Colonic mucosa (tissue), 4 donors: Measurements from ENCODE around the gene ANAPC16. TPM values are rescaled to one million over a fixed set of nuclear protein-coding genes. Genes with fewer than 3 reads are reported as not detected.

Experiments
- DNase-seq: peaks from one replicate; pipeline ENCODE4 v3.0.0-alpha.2; 2020
- H3K27ac ChIP-seq: fragments of 200-600 bp; one replicate; pipeline ENCODE4 v1.8.0; 2021
- H3K27me3 ChIP-seq: fragments of 200-600 bp; one replicate; pipeline ENCODE4 v1.8.0; 2021
- H3K36me3 ChIP-seq: fragments of 200-600 bp; one replicate; pipeline ENCODE4 v1.8.0; 2021
- H3K4me1 ChIP-seq: fragments of 200-600 bp; one replicate; pipeline ENCODE4 v1.8.0; 2021; ENCODE audit warnings: mild to moderate bottlenecking
- H3K4me3 ChIP-seq: fragments of 200-600 bp; one replicate; pipeline ENCODE4 v1.8.0; 2021
- H3K9ac ChIP-seq, 2 donors: one replicate each; pipeline ENCODE4 v1.7.0; 2013; ENCODE audit warnings: control low read depth in 2 of 2, low read depth in 2 of 2, low read length in 2 of 2
- H3K9me3 ChIP-seq: fragments of 200-600 bp; one replicate; pipeline ENCODE4 v1.8.0; 2021
- CTCF ChIP-seq: fragments of 200-600 bp; IDR thresholded peaks from one replicate; pipeline ENCODE4 v1.8.0; 2022; ENCODE audit warnings: antibody characterized with exemption, mild to moderate bottlenecking
- intact Hi-C: fragments of 100-400 bp; cut with DNase I; formaldehyde crosslinking; loops from one replicate; pipeline ENCODE4 v1.14.1; 2022
- total RNA-seq, 2 donors: library from RNA; stranded (reverse); fragmentation: NEBNext Ultra II Directional in 1 of 2; extraction: Animal tissue kit (Norgen Biotek cat#: 25700) in 1 of 2; gene quantifications; one replicate each; pipeline ENCODE4 v1.2.1, GENCODE V29; 2021
- donor health status: healthy.
- donor health status: DM: no; HTN: no; CAD: no.
- donor health status: DM: no; HTN: no; CAD: no.

The ANAPC16 gene
- total RNA-seq, 2 donors from 2014 or later, result 63.2 to 85.2 TPM

- no peaks in the 10 kb centered on the region for H3K36me3 ChIP-seq
- H3K9me3 ChIP-seq, result no peaks in the 10 kb centered on the region
- no peak overlapping the region for H3K9ac ChIP-seq
- no peaks in the 10 kb centered on the region for H3K27me3 ChIP-seq
- intact Hi-C loops, result no loop called here
- no peak overlapping the region for H3K27ac ChIP-seq
- DNase-seq, result no peak
- no peak overlapping the region for H3K4me3 ChIP-seq
- TF ChIP-seq CTCF, result no peak
- no peaks in the 10 kb centered on the region for H3K4me1 ChIP-seq
Measured at GRCh38 chr10:72173262-72173618, 42.6 kb upstream of the ANAPC16 start.

- H3K9ac ChIP-seq, result no peak overlapping the region
- DNase-seq, result no peak
- no peaks in the 10 kb centered on the region for H3K4me1 ChIP-seq
- H3K9me3 ChIP-seq, result no peaks in the 10 kb centered on the region
- no peak overlapping the region for H3K27ac ChIP-seq
- no peak overlapping the region for H3K4me3 ChIP-seq
- H3K27me3 ChIP-seq, result no peaks in the 10 kb centered on the region
- TF ChIP-seq CTCF, result no peak
- intact Hi-C loops, result no loop called here
- no peaks in the 10 kb centered on the region for H3K36me3 ChIP-seq
Measured at GRCh38 chr10:72173619-72174296, 42.1 kb upstream of the ANAPC16 start.

- no peak overlapping the region for H3K4me3 ChIP-seq
- no peaks in the 10 kb centered on the region for H3K27me3 ChIP-seq
- intact Hi-C loops, result no loop called here
- no peak overlapping the region for H3K9ac ChIP-seq
- H3K27ac ChIP-seq, result no peak overlapping the region
- no peaks in the 10 kb centered on the region for H3K9me3 ChIP-seq
- no peak for DNase-seq
- H3K36me3 ChIP-seq, result no peaks in the 10 kb centered on the region
- no peak for TF ChIP-seq CTCF
- no peaks in the 10 kb centered on the region for H3K4me1 ChIP-seq
Measured at GRCh38 chr10:72174297-72174662, 41.5 kb upstream of the ANAPC16 start.

GRCh38 chr10:72175149-72175548 is 40.7 kb upstream of the ANAPC16 start:
- Histone ChIP-seq H3K9ac (no peak overlapping the region), H3K27ac (no peak overlapping the region), H3K27me3 (no peaks in the 10 kb centered on the region), H3K4me1 (no peaks in the 10 kb centered on the region), H3K9me3 (no peaks in the 10 kb centered on the region), H3K4me3 (no peak overlapping the region), H3K36me3 (no peaks in the 10 kb centered on the region)
- no peak for DNase-seq
- TF ChIP-seq CTCF, result no peak
- intact Hi-C loops, result no loop called here

GRCh38 chr10:72176701-72177100 is 39.1 kb upstream of the ANAPC16 start:
- Histone ChIP-seq H3K36me3 (no peaks in the 10 kb centered on the region), H3K27me3 (no peaks in the 10 kb centered on the region), H3K9me3 (no peaks in the 10 kb centered on the region), H3K27ac (no peak overlapping the region), H3K4me3 (no peak overlapping the region), H3K9ac (no peak overlapping the region), H3K4me1 (no peaks in the 10 kb centered on the region)
- intact Hi-C loops, result no loop called here
- no peak for TF ChIP-seq CTCF
- no peak for DNase-seq
